ENCODE results near the gene RNF150.
"Not testable (repeated sequence)": the region's sequence is repeated elsewhere in the genome, so short reads cannot be mapped to it uniquely, and the experiment has no call there.

The RNF150 gene

GRCh38 chr4:140813804-140814203, 319.5 kb downstream of the RNF150 start:
- no peak overlapping the region for H3K4me3 ChIP-seq (ENCODE audit: low read depth, low read length)
- CTCF ChIA-PET = interaction anchor here (1.0 kb wide), 1 partner anchor 320 kb away, joined by 3 read pairs; the partner anchor contains the start of gene RNF150
- DNase-seq (ENCODE audit: low read depth, low spot score) = no peak
- POLR2A ChIA-PET = no interaction called here
- no peak for TF ChIP-seq CTCF (IDR thresholded peaks at IDR 0.05; ENCODE audit: insufficient read depth, low read length, missing control alignments)

DNA sequence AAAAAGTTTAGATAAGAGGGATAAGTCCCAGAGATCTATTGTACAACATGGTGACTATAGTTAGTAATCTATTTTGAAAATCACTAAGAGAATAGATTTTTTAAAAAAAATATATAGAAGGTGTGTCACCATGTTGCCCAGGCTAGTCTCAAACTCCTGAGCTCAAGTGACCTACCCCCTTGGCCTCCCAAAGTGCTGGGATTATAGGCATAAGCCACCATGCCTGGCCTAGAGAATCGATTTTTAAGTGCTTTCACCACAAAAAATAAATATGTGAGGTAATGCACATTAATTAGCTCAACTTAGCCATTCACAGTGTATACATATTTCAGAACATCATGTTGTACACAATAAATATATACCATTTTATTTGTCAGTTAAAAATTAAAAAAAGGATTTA, 320.4 kb downstream of the RNF150 start:
- CTCF ChIA-PET = no interaction called here
- no peak for DNase-seq (ENCODE audit: low read depth, low spot score)
- POLR2A ChIA-PET = no interaction called here
- H3K4me3 ChIP-seq (ENCODE audit: low read depth, low read length) = no peak overlapping the region
- no peak for TF ChIP-seq CTCF (IDR thresholded peaks at IDR 0.05; ENCODE audit: insufficient read depth, low read length, missing control alignments)

DNA sequence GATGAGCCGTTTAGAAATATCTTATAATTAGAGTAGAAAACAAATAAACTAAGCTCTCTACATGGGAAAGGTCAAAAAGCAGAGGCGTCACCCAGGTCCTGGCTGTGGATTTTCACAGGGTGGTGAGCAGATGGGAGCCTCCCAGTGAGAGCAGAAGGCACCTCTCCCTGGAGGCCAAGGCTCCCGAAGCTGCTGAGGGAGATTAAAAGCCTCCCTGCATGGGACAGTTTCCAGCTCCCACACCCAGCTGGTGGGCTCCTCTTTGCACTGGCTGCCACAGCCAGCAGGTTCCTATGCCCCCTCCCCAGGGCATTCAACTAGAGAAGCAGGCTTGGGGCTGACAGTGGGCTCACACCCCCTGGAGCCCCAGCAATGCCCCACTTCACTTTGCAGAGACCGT, 321.8 kb downstream of the RNF150 start:
- ChIA-PET POLR2A (no interaction called here), CTCF (no interaction called here)
- DNase-seq (ENCODE audit: low read depth, low spot score) = no peak
- no peak overlapping the region for H3K4me3 ChIP-seq (ENCODE audit: low read depth, low read length)
- TF ChIP-seq CTCF (IDR thresholded peaks at IDR 0.05; ENCODE audit: insufficient read depth, low read length, missing control alignments) = no peak

GRCh38 chr4:140810591-140811169, 322.6 kb downstream of the RNF150 start:
- H3K4me3 ChIP-seq (ENCODE audit: low read depth, low read length); POLR2A ChIA-PET; CTCF ChIA-PET; DNase-seq (ENCODE audit: low read depth, low spot score): not testable (repeated sequence)

All from AG04449 (cell line).